Measurements from ENCODE around the gene NINJ2.

NINJ2 gene

GRCh38 chr12:524167-524951 is 138.9 kb downstream of the NINJ2 start:
- DNase-seq = no peak

GRCh38 chr12:522692-523378 is 140.4 kb downstream of the NINJ2 start:
- DNase-seq = no peak

- no peak for DNase-seq
These were observed 143.1 kb downstream of the NINJ2 start for GRCh38 chr12:520119-520518.

- DNase-seq = no peak
These were observed 145.7 kb downstream of the NINJ2 start for GRCh38 chr12:517538-517937.
